KMS-11 (cell line): ENCODE measurements around the gene ARHGEF28.

Experiments used
- H2AFZ ChIP-seq: fragments of 200-600 bp; sonication (generic); 2 replicates; pipeline ENCODE4 v1.6.1; 2016; ENCODE audit warnings: antibody characterized with exemption, mixed run types, low read depth
- H3K27ac ChIP-seq: fragments of 200-600 bp; sonication (generic); 2 replicates; pipeline ENCODE4 v1.6.1; 2016; ENCODE audit warnings: mild to moderate bottlenecking, mixed run types
- H3K27me3 ChIP-seq: fragments of 200-600 bp; sonication (generic); 2 replicates; pipeline ENCODE4 v1.6.1; 2017; ENCODE audit warnings: mild to moderate bottlenecking, low read depth, mixed run types, moderate library complexity; ENCODE audit not compliant: insufficient read depth
- H3K36me3 ChIP-seq: fragments of 200-600 bp; sonication (generic); 2 replicates; pipeline ENCODE4 v1.6.1; 2017; ENCODE audit warnings: mild to moderate bottlenecking, mixed run types; ENCODE audit not compliant: insufficient read depth
- H3K4me1 ChIP-seq: fragments of 200-600 bp; sonication (generic); 2 replicates; pipeline ENCODE4 v1.6.1; 2016; ENCODE audit warnings: mild to moderate bottlenecking, low read depth, mixed run types; ENCODE audit not compliant: poor library complexity, severe bottlenecking
- H3K4me2 ChIP-seq: fragments of 200-600 bp; sonication (generic); 2 replicates; pipeline ENCODE4 v1.7.0; 2016; ENCODE audit warnings: mild to moderate bottlenecking, mixed run types
- H3K4me3 ChIP-seq: fragments of 200-600 bp; sonication (generic); IDR thresholded peaks from 2 replicates; pipeline ENCODE4 v1.6.1; 2017; ENCODE audit warnings: low read depth, low read length, mixed read lengths; ENCODE audit not compliant: insufficient read depth
- H3K79me2 ChIP-seq: fragments of 200-600 bp; sonication (generic); 2 replicates; pipeline ENCODE4 v1.6.1; 2016; ENCODE audit warnings: low read depth, mixed run types; ENCODE audit not compliant: insufficient read depth
- H3K9ac ChIP-seq: fragments of 200-600 bp; sonication (generic); 2 replicates; pipeline ENCODE4 v1.6.1; 2016; ENCODE audit warnings: mild to moderate bottlenecking, mixed run types
- H4K20me1 ChIP-seq: fragments of 200-600 bp; sonication (generic); 2 replicates; pipeline ENCODE4 v1.6.1; 2016; ENCODE audit warnings: mild to moderate bottlenecking, mixed run types; ENCODE audit not compliant: insufficient read depth
- TF ChIP-seq, protein P1 (sequence below): fragments of 200-600 bp; sonication (generic); conservative IDR thresholded peaks from 2 replicates; pipeline ENCODE4 v1.6.1; 2017; ENCODE audit warnings: low read depth, mild to moderate bottlenecking, antibody characterized with exemption, low read length, moderate library complexity, mixed read lengths

ARHGEF28 gene

GRCh38 chr5:73940026-73940425 lies 314.0 kb downstream of the ARHGEF28 start:
- Histone ChIP-seq H3K4me1 (no peaks in the 10 kb centered on the region), H4K20me1 (no peaks in the 10 kb centered on the region), H3K27me3 (no peaks in the 10 kb centered on the region), H3K36me3 (no peaks in the 10 kb centered on the region), H3K79me2 (no peaks in the 10 kb centered on the region), H3K4me2 (no peak overlapping the region), H3K27ac (no peak overlapping the region), H3K4me3 (no peak overlapping the region), H3K9ac (no peak overlapping the region), H2AFZ (no peak overlapping the region)
- TF ChIP-seq, protein P1, sequence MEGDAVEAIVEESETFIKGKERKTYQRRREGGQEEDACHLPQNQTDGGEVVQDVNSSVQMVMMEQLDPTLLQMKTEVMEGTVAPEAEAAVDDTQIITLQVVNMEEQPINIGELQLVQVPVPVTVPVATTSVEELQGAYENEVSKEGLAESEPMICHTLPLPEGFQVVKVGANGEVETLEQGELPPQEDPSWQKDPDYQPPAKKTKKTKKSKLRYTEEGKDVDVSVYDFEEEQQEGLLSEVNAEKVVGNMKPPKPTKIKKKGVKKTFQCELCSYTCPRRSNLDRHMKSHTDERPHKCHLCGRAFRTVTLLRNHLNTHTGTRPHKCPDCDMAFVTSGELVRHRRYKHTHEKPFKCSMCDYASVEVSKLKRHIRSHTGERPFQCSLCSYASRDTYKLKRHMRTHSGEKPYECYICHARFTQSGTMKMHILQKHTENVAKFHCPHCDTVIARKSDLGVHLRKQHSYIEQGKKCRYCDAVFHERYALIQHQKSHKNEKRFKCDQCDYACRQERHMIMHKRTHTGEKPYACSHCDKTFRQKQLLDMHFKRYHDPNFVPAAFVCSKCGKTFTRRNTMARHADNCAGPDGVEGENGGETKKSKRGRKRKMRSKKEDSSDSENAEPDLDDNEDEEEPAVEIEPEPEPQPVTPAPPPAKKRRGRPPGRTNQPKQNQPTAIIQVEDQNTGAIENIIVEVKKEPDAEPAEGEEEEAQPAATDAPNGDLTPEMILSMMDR = no peak

DNA sequence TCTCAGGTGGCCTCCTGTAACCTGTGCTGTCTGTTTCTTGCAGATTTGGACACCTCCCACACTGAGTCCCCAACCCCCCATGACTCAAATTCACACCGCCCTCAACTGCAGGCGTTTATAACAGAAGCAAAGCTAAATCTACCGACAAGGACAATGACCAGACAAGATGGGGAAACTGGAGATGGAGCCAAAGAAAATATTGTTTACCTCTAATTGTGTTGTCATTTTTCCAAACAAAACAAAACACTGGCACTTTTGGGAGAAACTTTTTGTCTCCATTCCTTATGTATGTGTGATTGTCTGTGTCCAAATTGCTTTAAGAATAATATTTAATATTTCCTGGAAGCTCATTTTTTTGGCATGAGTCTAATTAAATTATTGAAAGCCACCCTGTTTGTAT lies 314.8 kb downstream of the ARHGEF28 start:
- Histone ChIP-seq H3K27ac (no peak overlapping the region), H3K4me1 (no peaks in the 10 kb centered on the region), H3K4me3 (no peak overlapping the region), H3K36me3 (no peaks in the 10 kb centered on the region), H3K4me2 (no peak overlapping the region), H4K20me1 (no peaks in the 10 kb centered on the region), H2AFZ (no peak overlapping the region), H3K9ac (no peak overlapping the region), H3K27me3 (no peaks in the 10 kb centered on the region), H3K79me2 (no peaks in the 10 kb centered on the region)
- TF ChIP-seq, protein P1 = no peak

- Histone ChIP-seq H3K4me3 (no peak overlapping the region), H3K4me1 (no peaks in the 10 kb centered on the region), H3K36me3 (no peaks in the 10 kb centered on the region), H4K20me1 (no peaks in the 10 kb centered on the region), H3K4me2 (no peak overlapping the region), H3K9ac (no peak overlapping the region), H3K27ac (no peak overlapping the region), H3K27me3 (no peaks in the 10 kb centered on the region), H3K79me2 (no peaks in the 10 kb centered on the region), H2AFZ (no peak overlapping the region)
- TF ChIP-seq, protein P1 = no peak
These were observed 316.8 kb downstream of the ARHGEF28 start for GRCh38 chr5:73942783-73943182.

GRCh38 chr5:73943397-73943796 lies 317.4 kb downstream of the ARHGEF28 start:
- Histone ChIP-seq H3K9ac (no peak overlapping the region), H2AFZ (no peak overlapping the region), H4K20me1 (no peaks in the 10 kb centered on the region), H3K27ac (no peak overlapping the region), H3K4me3 (no peak overlapping the region), H3K4me1 (no peaks in the 10 kb centered on the region), H3K4me2 (no peak overlapping the region), H3K36me3 (no peaks in the 10 kb centered on the region), H3K27me3 (no peaks in the 10 kb centered on the region), H3K79me2 (no peaks in the 10 kb centered on the region)
- TF ChIP-seq, protein P1 = no peak
